ENCODE measurements around the gene HECW1.

HECW1 gene

GRCh38 chr7:43151076-43151475, 38.6 kb downstream of the HECW1 start:
- Mint-ChIP-seq H3K36me3 (ENCODE audit: low read depth) (no peaks in the 10 kb centered on the region), H3K27me3 (peaks cover 26% of the 10 kb centered on the region), H3K4me3 (no peak overlapping the region), H3K27ac (no peak overlapping the region), H3K4me1 (ENCODE audit: low read depth) (no peaks in the 10 kb centered on the region), H3K9me3 (no peaks in the 10 kb centered on the region)
- DNase-seq: no peak

GRCh38 chr7:43152696-43153095, 40.2 kb downstream of the HECW1 start:
- H3K4me3 Mint-ChIP-seq: no peak overlapping the region
- H3K4me1 Mint-ChIP-seq (ENCODE audit: low read depth): no peaks in the 10 kb centered on the region
- no peaks in the 10 kb centered on the region for H3K9me3 Mint-ChIP-seq
- H3K36me3 Mint-ChIP-seq (ENCODE audit: low read depth): no peaks in the 10 kb centered on the region
- H3K27me3 Mint-ChIP-seq: peaks cover 19% of the 10 kb centered on the region
- H3K27ac Mint-ChIP-seq: no peak overlapping the region
- DNase-seq: no peak

- Mint-ChIP-seq H3K9me3 (no peaks in the 10 kb centered on the region), H3K27ac (no peak overlapping the region), H3K27me3 (peaks cover 8% of the 10 kb centered on the region), H3K36me3 (ENCODE audit: low read depth) (no peaks in the 10 kb centered on the region), H3K4me1 (ENCODE audit: low read depth) (no peaks in the 10 kb centered on the region), H3K4me3 (no peak overlapping the region)
- no peak for DNase-seq
These were observed 43.2 kb downstream of the HECW1 start for GRCh38 chr7:43155636-43156035.

GRCh38 chr7:43163885-43164284, 51.4 kb downstream of the HECW1 start:
- no peak for DNase-seq
- no peak overlapping the region for H3K27ac Mint-ChIP-seq
- H3K27me3 Mint-ChIP-seq: peaks cover 14% of the 10 kb centered on the region
- no peaks in the 10 kb centered on the region for H3K36me3 Mint-ChIP-seq (ENCODE audit: low read depth)
- H3K9me3 Mint-ChIP-seq: no peaks in the 10 kb centered on the region
- peaks cover 1% of the 10 kb centered on the region for H3K4me1 Mint-ChIP-seq (ENCODE audit: low read depth)
- no peak overlapping the region for H3K4me3 Mint-ChIP-seq

- Mint-ChIP-seq H3K9me3 (no peaks in the 10 kb centered on the region), H3K27ac (no peak overlapping the region), H3K27me3 (peaks cover 14% of the 10 kb centered on the region), H3K4me1 (ENCODE audit: low read depth) (peaks cover 1% of the 10 kb centered on the region), H3K36me3 (ENCODE audit: low read depth) (no peaks in the 10 kb centered on the region), H3K4me3 (no peak overlapping the region)
- no peak for DNase-seq
These were observed 52.3 kb downstream of the HECW1 start for GRCh38 chr7:43164757-43165156.

- peaks cover 1% of the 10 kb centered on the region for H3K4me1 Mint-ChIP-seq (ENCODE audit: low read depth)
These were observed 54.2 kb downstream of the HECW1 start for GRCh38 chr7:43166686-43167085.

GRCh38 chr7:43169076-43169475, 56.6 kb downstream of the HECW1 start:
- Mint-ChIP-seq H3K4me1 (ENCODE audit: low read depth) (peaks cover 1% of the 10 kb centered on the region), H3K4me3 (no peak overlapping the region), H3K27ac (no peak overlapping the region), H3K9me3 (no peaks in the 10 kb centered on the region), H3K36me3 (ENCODE audit: low read depth) (no peaks in the 10 kb centered on the region), H3K27me3 (peaks cover 13% of the 10 kb centered on the region)
- no peak for DNase-seq

More at GRCh38 chr7:43166686-43167085, 54.2 kb downstream of the HECW1 start:
- Mint-ChIP-seq H3K27me3 (peaks cover 22% of the 10 kb centered on the region), H3K36me3 (ENCODE audit: low read depth) (no peaks in the 10 kb centered on the region), H3K9me3 (no peaks in the 10 kb centered on the region), H3K27ac (no peak overlapping the region), H3K4me3 (no peak overlapping the region)
- no peak for DNase-seq

- Mint-ChIP-seq H3K27ac (no peak overlapping the region), H3K9me3 (no peaks in the 10 kb centered on the region), H3K27me3 (peaks cover 13% of the 10 kb centered on the region), H3K4me1 (ENCODE audit: low read depth) (no peaks in the 10 kb centered on the region), H3K36me3 (ENCODE audit: low read depth) (no peaks in the 10 kb centered on the region), H3K4me3 (no peak overlapping the region)
- DNase-seq: no peak
These were observed 58.1 kb downstream of the HECW1 start for GRCh38 chr7:43170571-43170970.

- Mint-ChIP-seq H3K27me3 (peaks cover 9% of the 10 kb centered on the region), H3K36me3 (ENCODE audit: low read depth) (no peaks in the 10 kb centered on the region), H3K9me3 (no peaks in the 10 kb centered on the region), H3K27ac (no peak overlapping the region), H3K4me3 (no peak overlapping the region), H3K4me1 (ENCODE audit: low read depth) (no peaks in the 10 kb centered on the region)
- DNase-seq: no peak
These were observed 63.2 kb downstream of the HECW1 start for GRCh38 chr7:43175570-43176200.

GRCh38 chr7:43179393-43179792, 66.9 kb downstream of the HECW1 start:
- no peak for DNase-seq
- H3K4me3 Mint-ChIP-seq: no peak overlapping the region
- H3K9me3 Mint-ChIP-seq: no peaks in the 10 kb centered on the region
- H3K4me1 Mint-ChIP-seq (ENCODE audit: low read depth): no peaks in the 10 kb centered on the region
- H3K27me3 Mint-ChIP-seq: peaks cover 2% of the 10 kb centered on the region
- H3K27ac Mint-ChIP-seq: no peak overlapping the region
- no peaks in the 10 kb centered on the region for H3K36me3 Mint-ChIP-seq (ENCODE audit: low read depth)

- no peaks in the 10 kb centered on the region for H3K9me3 Mint-ChIP-seq
- H3K4me3 Mint-ChIP-seq: no peak overlapping the region
- DNase-seq: no peak
- H3K27ac Mint-ChIP-seq: no peak overlapping the region
- H3K36me3 Mint-ChIP-seq (ENCODE audit: low read depth): no peaks in the 10 kb centered on the region
- H3K27me3 Mint-ChIP-seq: peaks cover 29% of the 10 kb centered on the region
- H3K4me1 Mint-ChIP-seq (ENCODE audit: low read depth): peaks cover 3% of the 10 kb centered on the region
These were observed 80.5 kb downstream of the HECW1 start for GRCh38 chr7:43192806-43193460.

- Mint-ChIP-seq H3K4me1 (ENCODE audit: low read depth) (peaks cover 3% of the 10 kb centered on the region), H3K27me3 (peaks cover 23% of the 10 kb centered on the region), H3K4me3 (no peak overlapping the region), H3K27ac (no peak overlapping the region), H3K9me3 (no peaks in the 10 kb centered on the region), H3K36me3 (ENCODE audit: low read depth) (no peaks in the 10 kb centered on the region)
- no peak for DNase-seq
These were observed 81.4 kb downstream of the HECW1 start for GRCh38 chr7:43193893-43194292.

GRCh38 chr7:43195256-43195655, 82.8 kb downstream of the HECW1 start:
- no peak overlapping the region for H3K4me3 Mint-ChIP-seq
- H3K27ac Mint-ChIP-seq: no peak overlapping the region
- peaks cover 21% of the 10 kb centered on the region for H3K27me3 Mint-ChIP-seq
- no peaks in the 10 kb centered on the region for H3K9me3 Mint-ChIP-seq
- no peaks in the 10 kb centered on the region for H3K36me3 Mint-ChIP-seq (ENCODE audit: low read depth)
- no peak for DNase-seq
- peaks cover 3% of the 10 kb centered on the region for H3K4me1 Mint-ChIP-seq (ENCODE audit: low read depth)

- Mint-ChIP-seq H3K36me3 (ENCODE audit: low read depth) (no peaks in the 10 kb centered on the region), H3K27ac (no peak overlapping the region), H3K4me3 (no peak overlapping the region), H3K4me1 (ENCODE audit: low read depth) (peaks cover 3% of the 10 kb centered on the region), H3K9me3 (no peaks in the 10 kb centered on the region), H3K27me3 (peaks cover 22% of the 10 kb centered on the region)
- no peak for DNase-seq
These were observed 83.3 kb downstream of the HECW1 start for GRCh38 chr7:43195768-43196167.

GRCh38 chr7:43196379-43196778, 83.9 kb downstream of the HECW1 start:
- no peak for DNase-seq
- Mint-ChIP-seq H3K9me3 (no peaks in the 10 kb centered on the region), H3K4me1 (ENCODE audit: low read depth) (peaks cover 3% of the 10 kb centered on the region), H3K36me3 (ENCODE audit: low read depth) (no peaks in the 10 kb centered on the region), H3K27ac (no peak overlapping the region), H3K4me3 (no peak overlapping the region), H3K27me3 (peaks cover 18% of the 10 kb centered on the region)
